Stimulated activated naive CD8-positive, alpha-beta T cell treated with anti-CD3 and anti-CD28 coated beads, Interleukin-15, Interleukin-2, amounts not matched to agents 100 ng/mL and 50 ng/mL, for 24 hours (primary cell): ENCODE results near the gene PWWP2B.

Experiments used
- H3K27ac Mint-ChIP-seq: one replicate; pipeline ENCODE4 v1.8.0; 2021; ENCODE audit warnings: mild to moderate bottlenecking, mixed read lengths
- H3K27me3 Mint-ChIP-seq: one replicate; pipeline ENCODE4 v1.8.0; 2021; ENCODE audit warnings: mixed read lengths
- H3K36me3 Mint-ChIP-seq: one replicate; pipeline ENCODE4 v1.8.0; 2021; ENCODE audit warnings: low read depth, mixed read lengths
- H3K4me1 Mint-ChIP-seq: one replicate; pipeline ENCODE4 v1.8.0; 2021; ENCODE audit warnings: low read depth, mixed read lengths
- H3K4me3 Mint-ChIP-seq: one replicate; pipeline ENCODE4 v1.8.0; 2021; ENCODE audit warnings: mild to moderate bottlenecking, mixed read lengths
- H3K9me3 Mint-ChIP-seq: one replicate; pipeline ENCODE4 v1.8.0; 2021; ENCODE audit warnings: mixed read lengths

PWWP2B gene

DNA sequence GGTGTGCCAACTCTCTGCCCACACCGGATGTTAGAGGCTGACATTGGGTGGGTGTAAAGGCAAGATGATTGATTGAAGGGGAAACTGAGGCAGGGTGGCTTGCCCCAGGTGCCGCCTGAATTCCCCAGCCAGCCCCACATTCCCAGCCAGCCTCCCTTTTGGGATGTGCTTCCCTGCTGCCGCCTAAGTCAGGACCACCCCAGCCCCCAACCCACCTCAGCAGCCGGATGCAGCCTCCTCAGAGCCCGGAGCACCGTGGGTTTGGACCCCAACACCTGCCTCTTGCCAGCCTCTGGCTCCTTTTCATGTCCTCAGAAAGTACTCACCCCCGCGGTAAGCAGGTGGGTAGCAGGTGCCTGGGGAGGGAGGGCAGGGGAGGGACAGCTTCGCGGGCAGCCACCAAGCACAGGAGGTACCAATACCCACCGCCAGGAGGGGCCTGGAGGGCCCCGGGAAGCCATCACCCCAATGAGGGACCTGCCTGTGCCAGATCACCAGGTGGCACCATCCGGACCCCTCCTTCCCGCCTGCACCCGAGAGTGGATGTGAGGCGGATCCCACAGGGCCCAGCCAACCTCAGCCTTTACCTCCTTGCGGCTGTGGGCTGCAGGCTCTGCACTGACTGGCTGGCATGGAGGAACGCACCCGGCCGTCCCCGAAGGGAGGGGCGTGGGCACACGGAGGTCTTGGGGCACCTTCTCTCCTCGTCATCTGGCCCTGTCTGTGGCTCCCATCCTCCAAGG lies 60.5 kb downstream of the PWWP2B start:
- H3K9me3 Mint-ChIP-seq: no peaks in the 10 kb centered on the region
- no peaks in the 10 kb centered on the region for H3K27me3 Mint-ChIP-seq
- no peak overlapping the region for H3K4me3 Mint-ChIP-seq
- no peaks in the 10 kb centered on the region for H3K36me3 Mint-ChIP-seq
- peaks cover 6% of the 10 kb centered on the region for H3K4me1 Mint-ChIP-seq
- no peak overlapping the region for H3K27ac Mint-ChIP-seq

DNA sequence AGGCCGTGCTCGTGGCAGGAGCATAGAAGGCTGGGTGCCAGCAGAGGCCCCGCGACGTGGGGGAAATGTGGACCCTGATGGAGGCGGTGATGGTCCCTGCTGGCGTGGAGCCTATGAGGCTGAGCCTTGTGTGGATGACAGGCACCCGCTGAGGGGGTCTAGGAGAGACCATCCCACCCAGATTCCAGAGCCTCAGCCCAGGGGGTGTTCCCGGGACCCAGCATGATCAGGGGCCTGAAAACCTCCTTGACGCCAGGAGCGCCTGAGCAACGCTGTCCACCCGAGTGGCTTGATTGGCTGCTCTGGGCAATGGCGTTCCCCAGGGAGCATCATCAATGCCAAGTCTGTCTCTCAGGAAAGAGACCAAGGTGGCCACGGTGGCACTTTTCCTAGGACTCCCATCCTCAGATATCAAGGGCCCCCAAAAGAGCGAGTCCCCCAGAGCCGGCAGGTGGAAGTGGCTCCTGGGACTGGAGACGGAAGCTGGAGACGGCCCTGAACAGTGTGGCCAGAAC lies 61.1 kb downstream of the PWWP2B start:
- no peak overlapping the region for H3K27ac Mint-ChIP-seq
- H3K4me3 Mint-ChIP-seq: no peak overlapping the region
- no peaks in the 10 kb centered on the region for H3K9me3 Mint-ChIP-seq
- H3K27me3 Mint-ChIP-seq: no peaks in the 10 kb centered on the region
- no peaks in the 10 kb centered on the region for H3K36me3 Mint-ChIP-seq
- no peaks in the 10 kb centered on the region for H3K4me1 Mint-ChIP-seq

DNA sequence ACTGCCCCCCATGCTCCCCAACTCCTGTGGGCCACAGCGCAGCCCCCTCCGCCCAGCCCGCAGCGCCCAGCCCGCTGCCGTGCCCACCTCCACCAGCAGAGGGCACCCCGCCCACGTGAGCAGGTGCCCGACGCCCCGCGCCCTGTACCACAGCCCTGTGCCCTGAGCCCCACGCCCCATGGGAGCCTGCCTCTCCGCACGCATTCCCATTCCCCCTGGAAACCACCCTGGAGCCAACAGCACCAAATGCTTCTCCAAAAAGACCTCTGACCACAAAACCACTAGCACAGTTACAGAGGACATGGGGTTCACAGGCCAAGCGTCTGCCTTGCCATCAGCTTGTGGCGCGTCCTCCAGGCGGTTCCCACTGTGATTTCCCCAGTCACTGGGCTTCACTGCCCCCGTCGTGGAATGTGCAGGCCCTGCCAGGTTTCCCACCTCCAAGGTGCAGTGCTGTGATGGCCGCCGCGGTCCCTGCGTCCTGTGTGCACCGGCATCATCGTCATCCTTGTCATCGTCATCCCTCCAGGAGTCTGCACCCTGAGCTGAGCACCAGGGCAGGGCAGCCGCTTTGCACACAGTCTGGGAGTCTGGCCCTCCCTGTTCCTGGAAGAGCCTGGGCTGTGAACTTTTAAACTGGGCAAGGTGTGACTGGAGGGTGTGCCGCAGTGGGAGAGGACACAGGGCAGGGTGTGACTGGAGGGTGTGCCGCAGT lies 61.7 kb downstream of the PWWP2B start:
- H3K36me3 Mint-ChIP-seq: no peaks in the 10 kb centered on the region
- no peak overlapping the region for H3K4me3 Mint-ChIP-seq
- no peaks in the 10 kb centered on the region for H3K4me1 Mint-ChIP-seq
- H3K27ac Mint-ChIP-seq: no peak overlapping the region
- H3K9me3 Mint-ChIP-seq: no peaks in the 10 kb centered on the region
- no peaks in the 10 kb centered on the region for H3K27me3 Mint-ChIP-seq

GRCh38 chr10:132459301-132460003 lies 62.5 kb downstream of the PWWP2B start:
- H3K27me3 Mint-ChIP-seq: no peaks in the 10 kb centered on the region
- H3K36me3 Mint-ChIP-seq: no peaks in the 10 kb centered on the region
- no peak overlapping the region for H3K27ac Mint-ChIP-seq
- H3K9me3 Mint-ChIP-seq: no peaks in the 10 kb centered on the region
- H3K4me3 Mint-ChIP-seq: no peak overlapping the region
- H3K4me1 Mint-ChIP-seq: no peaks in the 10 kb centered on the region

- Mint-ChIP-seq H3K36me3 (no peaks in the 10 kb centered on the region), H3K27ac (no peak overlapping the region), H3K4me1 (no peaks in the 10 kb centered on the region), H3K27me3 (no peaks in the 10 kb centered on the region), H3K4me3 (no peak overlapping the region), H3K9me3 (no peaks in the 10 kb centered on the region)
These were observed 63.1 kb downstream of the PWWP2B start for GRCh38 chr10:132460071-132460470.

DNA sequence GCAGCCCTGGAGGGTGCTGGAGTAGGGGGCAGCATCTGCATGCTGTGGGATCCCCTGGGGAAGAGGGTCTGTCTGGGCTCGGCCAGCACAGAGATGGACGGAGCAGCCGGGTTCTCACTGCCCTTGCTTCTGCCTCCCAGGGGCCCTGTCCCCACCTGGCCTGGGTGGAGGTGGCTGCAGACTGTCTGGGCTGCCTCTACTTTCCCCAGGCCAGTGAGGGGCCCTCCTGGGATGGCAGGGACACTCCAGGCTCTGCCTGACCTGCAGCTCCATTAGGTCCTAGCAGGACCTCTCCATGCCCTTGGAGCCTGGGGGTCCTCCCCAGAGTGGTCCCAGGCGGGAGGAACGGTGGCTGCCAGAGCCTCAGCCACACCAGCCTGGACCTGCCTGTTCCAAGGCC lies 63.7 kb downstream of the PWWP2B start:
- H3K27ac Mint-ChIP-seq: no peak overlapping the region
- no peak overlapping the region for H3K4me3 Mint-ChIP-seq
- no peaks in the 10 kb centered on the region for H3K36me3 Mint-ChIP-seq
- H3K9me3 Mint-ChIP-seq: no peaks in the 10 kb centered on the region
- no peaks in the 10 kb centered on the region for H3K4me1 Mint-ChIP-seq
- no peaks in the 10 kb centered on the region for H3K27me3 Mint-ChIP-seq

- Mint-ChIP-seq H3K4me1 (no peaks in the 10 kb centered on the region), H3K27ac (no peak overlapping the region), H3K9me3 (no peaks in the 10 kb centered on the region), H3K36me3 (no peaks in the 10 kb centered on the region), H3K4me3 (no peak overlapping the region), H3K27me3 (no peaks in the 10 kb centered on the region)
These were observed 64.2 kb downstream of the PWWP2B start for GRCh38 chr10:132461103-132461682.

GRCh38 chr10:132461683-132462231 lies 64.8 kb downstream of the PWWP2B start:
- Mint-ChIP-seq H3K27ac (no peak overlapping the region), H3K36me3 (no peaks in the 10 kb centered on the region), H3K27me3 (no peaks in the 10 kb centered on the region), H3K4me3 (no peak overlapping the region), H3K9me3 (no peaks in the 10 kb centered on the region), H3K4me1 (no peaks in the 10 kb centered on the region)

GRCh38 chr10:132462463-132463332 lies 65.7 kb downstream of the PWWP2B start:
- Mint-ChIP-seq H3K27ac (no peak overlapping the region), H3K9me3 (no peaks in the 10 kb centered on the region), H3K4me1 (no peaks in the 10 kb centered on the region), H3K36me3 (no peaks in the 10 kb centered on the region), H3K27me3 (no peaks in the 10 kb centered on the region), H3K4me3 (no peak overlapping the region)

DNA sequence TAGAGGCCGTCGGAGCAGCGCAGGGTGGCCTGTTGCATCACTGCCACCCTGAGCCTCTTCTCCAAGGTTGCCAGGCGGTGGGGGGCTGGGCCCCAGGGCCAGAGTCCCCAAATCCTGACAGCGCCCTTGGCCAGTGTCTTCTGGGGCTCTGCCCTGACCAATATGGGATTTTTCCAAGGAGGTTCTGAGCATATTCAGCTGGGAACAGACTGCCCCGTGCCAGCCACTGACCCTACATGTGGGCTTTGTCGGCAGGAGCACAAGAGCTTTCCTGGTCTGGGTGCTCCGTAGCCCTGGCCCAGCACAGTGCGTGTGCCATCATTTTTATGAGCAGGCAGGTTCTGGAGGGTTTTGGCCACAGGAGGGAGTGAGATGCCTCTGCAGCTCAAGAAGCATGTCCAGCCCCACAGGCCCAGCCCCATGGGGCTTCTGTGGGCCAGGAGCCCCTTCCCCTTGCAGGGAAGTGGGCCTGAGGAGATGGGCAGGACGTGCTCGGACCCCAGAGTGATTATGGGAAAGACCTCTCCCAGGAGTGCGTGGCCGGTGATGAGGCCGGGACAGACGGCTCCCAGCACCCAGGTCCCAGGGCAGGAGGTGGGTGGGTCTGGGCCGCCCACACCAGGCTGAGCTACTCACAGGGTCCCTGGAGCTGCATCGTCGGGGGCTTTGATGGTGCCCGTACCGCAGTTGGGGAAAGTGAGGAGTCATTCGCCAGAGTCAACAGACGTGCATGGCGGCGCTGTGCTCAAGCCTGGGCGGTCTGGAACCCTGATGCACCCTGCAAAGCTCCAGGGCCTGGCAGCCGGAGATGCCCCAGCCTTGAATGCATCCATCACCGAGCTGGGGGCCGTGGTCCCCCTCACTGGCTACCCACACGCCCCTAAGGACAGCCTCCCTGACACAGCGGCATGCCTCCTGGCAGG lies 66.6 kb downstream of the PWWP2B start:
- no peak overlapping the region for H3K27ac Mint-ChIP-seq
- no peaks in the 10 kb centered on the region for H3K36me3 Mint-ChIP-seq
- no peaks in the 10 kb centered on the region for H3K27me3 Mint-ChIP-seq
- H3K4me1 Mint-ChIP-seq: no peaks in the 10 kb centered on the region
- H3K9me3 Mint-ChIP-seq: no peaks in the 10 kb centered on the region
- H3K4me3 Mint-ChIP-seq: no peak overlapping the region

DNA sequence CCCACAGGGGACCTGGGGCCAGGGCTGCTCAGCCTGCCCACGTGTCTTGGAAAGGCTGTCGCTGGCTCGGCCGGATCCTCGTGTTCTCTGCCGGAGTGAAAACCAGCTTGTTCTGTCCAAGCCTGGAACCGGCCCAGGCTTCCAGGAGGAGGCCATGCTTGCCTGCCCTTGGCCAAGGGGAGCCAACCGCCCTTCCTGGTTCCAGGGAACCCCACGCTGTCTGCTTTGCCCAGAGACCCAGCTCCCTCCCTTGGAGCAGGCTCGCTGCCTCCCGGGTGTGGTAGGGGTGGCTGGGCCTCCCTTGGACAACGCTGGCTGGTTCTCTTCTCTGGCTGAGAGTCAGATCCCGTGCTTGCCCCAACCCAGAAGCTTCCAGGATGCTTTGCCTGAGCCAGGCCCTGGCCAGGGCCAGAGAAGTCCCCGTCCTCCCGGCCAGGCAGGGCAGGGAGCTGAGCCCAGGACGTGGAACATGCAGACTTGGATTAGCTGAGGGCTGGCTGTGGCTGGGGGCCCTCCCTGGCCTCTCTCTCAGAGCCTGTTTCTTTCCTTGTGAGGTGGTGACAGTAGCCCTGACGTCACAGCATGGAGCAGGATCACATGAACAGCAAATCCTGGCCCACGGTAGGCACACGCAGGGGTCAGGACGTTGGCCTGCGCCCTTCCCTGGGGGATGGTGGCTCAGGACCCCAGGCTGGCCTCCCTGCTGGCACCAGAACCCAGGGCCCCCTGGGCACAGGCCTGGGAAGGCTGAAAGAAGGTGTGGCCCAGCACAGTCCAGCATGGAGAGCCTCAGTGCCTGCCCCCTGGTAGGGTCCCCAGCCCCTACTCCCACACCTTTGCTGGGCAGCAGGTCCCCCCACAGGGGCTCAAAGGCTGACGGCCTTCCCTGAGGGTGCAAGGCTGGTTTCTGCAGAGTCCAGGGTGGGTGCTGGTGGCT lies 67.5 kb downstream of the PWWP2B start:
- no peak overlapping the region for H3K27ac Mint-ChIP-seq
- peaks cover 1% of the 10 kb centered on the region for H3K4me1 Mint-ChIP-seq
- H3K36me3 Mint-ChIP-seq: no peaks in the 10 kb centered on the region
- no peaks in the 10 kb centered on the region for H3K9me3 Mint-ChIP-seq
- H3K4me3 Mint-ChIP-seq: no peak overlapping the region
- H3K27me3 Mint-ChIP-seq: no peaks in the 10 kb centered on the region

- Mint-ChIP-seq H3K9me3 (no peaks in the 10 kb centered on the region), H3K4me1 (peaks cover 6% of the 10 kb centered on the region), H3K27me3 (no peaks in the 10 kb centered on the region), H3K36me3 (no peaks in the 10 kb centered on the region), H3K27ac (no peak overlapping the region), H3K4me3 (no peak overlapping the region)
These were observed 68.3 kb downstream of the PWWP2B start for GRCh38 chr10:132465193-132465888.
